ENCODE results near the gene DSEL. TPM values are rescaled to one million over a fixed set of nuclear protein-coding genes. Genes with fewer than 3 reads are reported as not detected.

Gene DSEL
- total and polyA plus RNA-seq, 7 donors, result 0.23 to 15.3 (median 7.9) TPM

GRCh38 chr18:67510831-67511230, 5.7 kb downstream of the DSEL start:
- Histone ChIP-seq H3K27me3 (no peaks in the 10 kb centered on the region), H3K36me3 (no peaks in the 10 kb centered on the region), H3K9me3 (no peaks in the 10 kb centered on the region), H3K27ac (no peak overlapping the region), H3K4me3 (no peak overlapping the region), H3K4me1 (peaks cover 0 to 8% (median 3%) of the 10 kb centered on the region in 4 donors)
- intact Hi-C loops (cut with DNase I), result no loop called here
- 62 to 80% methylated on average over 3 of the region's 3 CpGs for WGBS, 2 donors
- no peak for TF ChIP-seq POLR2AphosphoS5 (IDR thresholded peaks at IDR 0.05)
- TF ChIP-seq EP300 (IDR thresholded peaks at IDR 0.05), result no peak
- no peak for TF ChIP-seq CTCF (IDR thresholded peaks at IDR 0.05)
- TF ChIP-seq POLR2A (IDR thresholded peaks at IDR 0.05), result no peak
- DNase-seq, result no peak

- DNase-seq, result no peak
- H3K27ac ChIP-seq, result no peak overlapping the region
- intact Hi-C loops (cut with DNase I), result no loop called here
- H3K9me3 ChIP-seq, result no peaks in the 10 kb centered on the region
- no peaks in the 10 kb centered on the region for H3K36me3 ChIP-seq
- peaks cover 0 to 6% (median under 1%) of the 10 kb centered on the region in 4 donors for H3K4me1 ChIP-seq
- 77 to 79% methylated on average over 6 of the region's 6 CpGs for WGBS, 2 donors
- no peak for TF ChIP-seq EP300 (IDR thresholded peaks at IDR 0.05)
- TF ChIP-seq POLR2AphosphoS5 (IDR thresholded peaks at IDR 0.05), result no peak
- no peak for TF ChIP-seq POLR2A (IDR thresholded peaks at IDR 0.05)
- TF ChIP-seq CTCF (IDR thresholded peaks at IDR 0.05), result no peak
- no peaks in the 10 kb centered on the region for H3K27me3 ChIP-seq
- no peak overlapping the region for H3K4me3 ChIP-seq
These were observed 6.7 kb downstream of the DSEL start for GRCh38 chr18:67509741-67510391.

DNA sequence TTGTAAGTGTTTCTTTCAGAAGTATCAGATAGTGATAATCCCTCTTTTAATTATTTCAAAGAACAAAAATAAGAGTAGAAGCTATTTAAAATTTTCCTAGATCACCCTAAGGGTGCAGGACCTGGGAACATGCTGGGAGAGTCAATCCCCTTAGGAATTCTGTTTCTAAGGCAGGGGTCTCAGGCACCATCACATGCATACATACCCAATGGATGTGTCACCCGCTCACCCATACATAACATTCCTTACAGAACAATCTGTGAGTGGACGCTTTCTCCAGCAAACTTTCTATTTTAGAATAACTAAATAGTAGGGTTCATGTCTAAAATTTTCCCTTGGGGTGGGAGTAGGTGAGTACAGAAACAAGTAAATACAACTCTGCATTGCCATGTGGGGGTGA, 8.4 kb downstream of the DSEL start:
- DNase-seq, result no peak
- H3K4me3 ChIP-seq, result no peak overlapping the region
- no peaks in the 10 kb centered on the region for H3K9me3 ChIP-seq
- H3K27ac ChIP-seq, result no peak overlapping the region
- H3K36me3 ChIP-seq, result no peaks in the 10 kb centered on the region
- TF ChIP-seq POLR2AphosphoS5 (IDR thresholded peaks at IDR 0.05), result no peak
- TF ChIP-seq EP300 (IDR thresholded peaks at IDR 0.05), result no peak
- no peak for TF ChIP-seq CTCF (IDR thresholded peaks at IDR 0.05)
- no peak for TF ChIP-seq POLR2A (IDR thresholded peaks at IDR 0.05)
- H3K4me1 ChIP-seq, result no peaks in the 10 kb centered on the region
- intact Hi-C loops (cut with DNase I), result no loop called here
- no peaks in the 10 kb centered on the region for H3K27me3 ChIP-seq
- 91 to 92% methylated on average over 2 of the region's 2 CpGs for WGBS, 2 donors

- TF ChIP-seq EP300 (IDR thresholded peaks at IDR 0.05) (no peak), POLR2A (IDR thresholded peaks at IDR 0.05) (no peak), POLR2AphosphoS5 (IDR thresholded peaks at IDR 0.05) (no peak), CTCF (IDR thresholded peaks at IDR 0.05) (no peak)
- no peaks in the 10 kb centered on the region for H3K9me3 ChIP-seq
- intact Hi-C loops (cut with DNase I), result no loop called here
- no peaks in the 10 kb centered on the region for H3K27me3 ChIP-seq
- no peak overlapping the region for H3K27ac ChIP-seq
- H3K36me3 ChIP-seq, result no peaks in the 10 kb centered on the region
- 80 to 89% methylated on average over 1 of the region's 1 CpG for WGBS, 2 donors
- H3K4me3 ChIP-seq, result no peak overlapping the region
- no peaks in the 10 kb centered on the region for H3K4me1 ChIP-seq
- DNase-seq, result no peak
These were observed 11.8 kb downstream of the DSEL start for GRCh38 chr18:67504739-67505138.

Measured in sigmoid colon (tissue), 7 donors.